ENCODE data around the gene TESK2. TPM values are rescaled to one million over a fixed set of nuclear protein-coding genes. Genes with fewer than 3 reads are reported as not detected.

Gene TESK2
- total and polyA plus RNA-seq, 2 donors from 2014 or later, result 1.6 to 2.7 TPM

DNA sequence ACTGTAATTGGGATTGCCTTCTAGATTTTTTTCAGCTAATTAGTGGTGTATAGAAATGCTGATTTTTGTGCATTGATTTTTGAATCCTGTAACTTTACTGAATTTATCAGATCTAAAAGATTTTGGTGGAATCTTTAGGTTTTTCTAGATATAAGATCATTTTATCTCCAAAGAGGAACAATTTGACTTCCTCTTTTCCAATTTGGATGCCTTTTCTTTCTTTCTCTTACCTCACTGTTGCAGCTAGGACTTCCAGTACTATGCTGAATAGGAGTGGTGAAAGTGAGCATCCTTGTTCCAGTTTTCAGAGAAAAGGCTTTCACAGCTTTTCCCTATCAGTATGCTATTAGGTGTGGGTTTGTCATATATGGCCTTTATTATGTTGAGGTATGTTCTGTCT is 53.6 kb downstream of the TESK2 start:
- no peaks in the 10 kb centered on the region for H3K36me3 ChIP-seq (ENCODE audit: control insufficient read depth in 2 of 3, insufficient read depth in 3 of 3, low read length in 3 of 3)
- intact Hi-C loops (cut with DNase I), result no loop called here
- FAIRE-seq (no peak), DNase-seq (no peak)
- H3K27me3 ChIP-seq (ENCODE audit: control insufficient read depth, insufficient read depth, low read length), result no peaks in the 10 kb centered on the region
- H3K9ac ChIP-seq (ENCODE audit: low read length in 3 of 3), result no peak overlapping the region
- no peaks in the 10 kb centered on the region for H3K9me3 ChIP-seq (ENCODE audit: control insufficient read depth in 2 of 3, insufficient read depth in 1 of 3, low read length in 3 of 3)
- H3K27ac ChIP-seq (ENCODE audit: low read depth in 2 of 2, low read length in 2 of 2), result no peak overlapping the region
- H3K4me1 ChIP-seq (ENCODE audit: control insufficient read depth in 2 of 3, insufficient read depth in 2 of 3, low read depth in 1 of 3, low read length in 3 of 3), result no peaks in the 10 kb centered on the region
- no peak for TF ChIP-seq CTCF (IDR thresholded peaks at IDR 0.05; ENCODE audit: borderline replicate concordance, extremely low read depth, insufficient read depth)
- H3K4me3 ChIP-seq (ENCODE audit: low read length in 3 of 3), result no peak overlapping the region

GRCh38 chr1:45430490-45430889 is 60.5 kb downstream of the TESK2 start:
- no peaks in the 10 kb centered on the region for H3K27me3 ChIP-seq (ENCODE audit: control insufficient read depth, insufficient read depth, low read length)
- no peaks in the 10 kb centered on the region for H3K36me3 ChIP-seq (ENCODE audit: control insufficient read depth in 2 of 3, insufficient read depth in 3 of 3, low read length in 3 of 3)
- DNase-seq, result no peak
- FAIRE-seq, result no peak
- no peaks in the 10 kb centered on the region for H3K4me1 ChIP-seq (ENCODE audit: control insufficient read depth in 2 of 3, insufficient read depth in 2 of 3, low read depth in 1 of 3, low read length in 3 of 3)
- H3K4me3 ChIP-seq (ENCODE audit: low read length in 3 of 3), result no peak overlapping the region
- no peak overlapping the region for H3K27ac ChIP-seq (ENCODE audit: low read depth in 2 of 2, low read length in 2 of 2)
- intact Hi-C loops (cut with DNase I), result no loop called here
- H3K9ac ChIP-seq (ENCODE audit: low read length in 3 of 3), result no peak overlapping the region
- TF ChIP-seq CTCF (IDR thresholded peaks at IDR 0.05; ENCODE audit: borderline replicate concordance, extremely low read depth, insufficient read depth), result no peak
- H3K9me3 ChIP-seq (ENCODE audit: control insufficient read depth in 2 of 3, insufficient read depth in 1 of 3, low read length in 3 of 3), result no peaks in the 10 kb centered on the region

GRCh38 chr1:45429561-45430159 is 61.3 kb downstream of the TESK2 start:
- no peak overlapping the region for H3K4me3 ChIP-seq (ENCODE audit: low read length in 3 of 3)
- H3K36me3 ChIP-seq (ENCODE audit: control insufficient read depth in 2 of 3, insufficient read depth in 3 of 3, low read length in 3 of 3), result no peaks in the 10 kb centered on the region
- H3K4me1 ChIP-seq (ENCODE audit: control insufficient read depth in 2 of 3, insufficient read depth in 2 of 3, low read depth in 1 of 3, low read length in 3 of 3), result no peaks in the 10 kb centered on the region
- no peak for FAIRE-seq
- no peak overlapping the region for H3K27ac ChIP-seq (ENCODE audit: low read depth in 2 of 2, low read length in 2 of 2)
- DNase-seq, result no peak
- no peak for TF ChIP-seq CTCF (IDR thresholded peaks at IDR 0.05; ENCODE audit: borderline replicate concordance, extremely low read depth, insufficient read depth)
- no peaks in the 10 kb centered on the region for H3K27me3 ChIP-seq (ENCODE audit: control insufficient read depth, insufficient read depth, low read length)
- no peak overlapping the region for H3K9ac ChIP-seq (ENCODE audit: low read length in 3 of 3)
- intact Hi-C loops (cut with DNase I), result no loop called here
- no peaks in the 10 kb centered on the region for H3K9me3 ChIP-seq (ENCODE audit: control insufficient read depth in 2 of 3, insufficient read depth in 1 of 3, low read length in 3 of 3)
